GM18520 (cell line): ENCODE data around the gene MOB3B.

Source experiments
- ATAC-seq: cut with Tn5 transposase; IDR thresholded peaks from one replicate; pipeline ENCODE4 v1.9.1; 2021; ENCODE audit not compliant: unreplicated experiment

The MOB3B gene

GRCh38 chr9:27394154-27394825, 135.3 kb downstream of the MOB3B start:
- no peak for ATAC-seq

GRCh38 chr9:27393054-27393846, 136.4 kb downstream of the MOB3B start:
- ATAC-seq, result no peak

- no peak for ATAC-seq
Measured at GRCh38 chr9:27392451-27392850, 137.2 kb downstream of the MOB3B start.

GRCh38 chr9:27391040-27391895, 138.3 kb downstream of the MOB3B start:
- ATAC-seq, result no peak

GRCh38 chr9:27388150-27388549, 141.5 kb downstream of the MOB3B start:
- ATAC-seq, result no peak

- ATAC-seq, result no peak
Measured at GRCh38 chr9:27387722-27388121, 141.9 kb downstream of the MOB3B start.

GRCh38 chr9:27386571-27387091, 143.0 kb downstream of the MOB3B start:
- no peak for ATAC-seq

- ATAC-seq, result no peak
Measured at GRCh38 chr9:27385606-27386322, 143.8 kb downstream of the MOB3B start.

- ATAC-seq, result no peak
Measured at GRCh38 chr9:27384262-27385014, 145.2 kb downstream of the MOB3B start.

- ATAC-seq, result no peak
Measured at GRCh38 chr9:27383524-27383923, 146.1 kb downstream of the MOB3B start.

- no peak for ATAC-seq
Measured at GRCh38 chr9:27382975-27383374, 146.6 kb downstream of the MOB3B start.

GRCh38 chr9:27382308-27382707, 147.3 kb downstream of the MOB3B start:
- no peak for ATAC-seq

GRCh38 chr9:27379311-27380251, 150.0 kb downstream of the MOB3B start:
- peak; percentile 27 for ATAC-seq

GRCh38 chr9:27377811-27378456, 151.7 kb downstream of the MOB3B start:
- ATAC-seq, result peak; percentile 86

GRCh38 chr9:27377147-27377807, 152.3 kb downstream of the MOB3B start:
- no peak for ATAC-seq

GRCh38 chr9:27373851-27374250, 155.8 kb downstream of the MOB3B start:
- no peak for ATAC-seq

GRCh38 chr9:27372615-27373014, 157.0 kb downstream of the MOB3B start:
- ATAC-seq, result no peak

GRCh38 chr9:27371382-27371781, 158.2 kb downstream of the MOB3B start:
- no peak for ATAC-seq
